Measurements from ENCODE around the gene TMEM198. TPM values are rescaled to one million over a fixed set of nuclear protein-coding genes. Genes with fewer than 3 reads are reported as not detected.

Gene TMEM198
- total and polyA plus RNA-seq, 2 of the 4 experiments (the other 2 are of a cell fraction): 0.18 to 2.2 TPM

DNA sequence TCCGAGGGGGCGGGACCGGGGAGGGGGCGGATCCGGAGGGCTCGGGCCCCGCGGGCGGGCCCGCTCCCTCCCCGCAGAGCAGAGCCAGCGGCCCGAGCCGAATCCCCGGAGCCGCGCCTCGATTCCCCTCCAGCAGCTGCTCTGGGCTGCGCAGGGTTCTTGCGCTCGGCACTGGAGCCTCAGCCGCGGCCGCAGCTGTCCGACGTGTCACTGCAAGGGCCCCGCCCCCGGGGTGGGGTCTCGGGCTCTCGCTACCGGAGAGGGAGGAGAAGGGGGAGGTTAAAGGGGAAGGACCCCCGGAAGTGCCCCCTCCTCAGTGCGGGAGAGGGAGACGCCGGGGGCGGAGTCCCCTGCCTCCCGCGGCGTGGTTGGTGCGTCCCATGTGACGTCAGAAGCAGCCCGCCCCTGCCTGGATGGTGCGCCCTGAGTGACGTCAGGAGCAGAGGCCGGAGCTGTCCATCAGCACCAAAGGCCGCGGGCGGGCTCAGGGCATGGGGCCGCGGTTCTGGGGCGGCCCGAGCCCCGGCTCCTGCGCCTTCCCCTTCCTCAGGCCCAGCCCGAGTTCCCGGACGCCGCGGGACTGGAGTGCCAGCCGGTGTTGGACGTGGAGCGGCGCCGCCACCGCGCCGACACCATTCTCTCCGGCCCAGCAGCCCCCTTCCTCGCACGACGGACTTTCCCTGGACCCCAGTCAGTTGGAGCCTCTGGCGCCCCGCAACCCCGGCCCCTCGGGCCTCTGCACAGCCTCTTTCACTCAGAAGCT lies at the start of gene TMEM198, which contains the start of gene CHPF (continued):
- TF ChIP-seq MAFK (IDR thresholded peaks at IDR 0.05; ENCODE audit: low read depth, low read length) (no peak), FOS (IDR thresholded peaks at IDR 0.05; ENCODE audit: low read depth, low read length) (no peak), CHD1 (IDR thresholded peaks at IDR 0.05; ENCODE audit: low read depth, low read length) (no peak), RFX5 (IDR thresholded peaks at IDR 0.05; ENCODE audit: low read depth, low read length) (no peak), NFE2L2 (IDR thresholded peaks at IDR 0.05; ENCODE audit: low read depth, low read length) (no peak), RAD21 (IDR thresholded peaks at IDR 0.05; ENCODE audit: low read length) (no peak), MXI1 (IDR thresholded peaks at IDR 0.05; ENCODE audit: borderline replicate concordance, low read depth, low read length) (peak; percentile 34; the same call in 1 of the 2 replicates), POLR2A (IDR thresholded peaks at IDR 0.05; ENCODE audit: low read depth, low read length) (peak; percentile 75)

All from IMR-90 (cell line).